HT1080 (cell line): ENCODE data around the gene C2CD4A. TPM values are rescaled to one million over a fixed set of nuclear protein-coding genes. Genes with fewer than 3 reads are reported as not detected.
A peak's percentile ranks its signal among the peaks of the same experiment; 100 is the strongest.

Source experiments
- DNase-seq: peaks from one replicate; pipeline ENCODE4 v3.0.0-alpha.2; 2015; ENCODE audit warnings: low read depth
- total RNA-seq: library from RNA; depleted of rRNA; stranded (reverse); fragments of >200 nt; shearing (Covaris generic); gene quantifications from 2 replicates; pipeline ENCODE4 v1.2.3, GENCODE V29; 2014

Gene C2CD4A
- total RNA-seq, 1 experiment from 2014 or later = not detected

DNA sequence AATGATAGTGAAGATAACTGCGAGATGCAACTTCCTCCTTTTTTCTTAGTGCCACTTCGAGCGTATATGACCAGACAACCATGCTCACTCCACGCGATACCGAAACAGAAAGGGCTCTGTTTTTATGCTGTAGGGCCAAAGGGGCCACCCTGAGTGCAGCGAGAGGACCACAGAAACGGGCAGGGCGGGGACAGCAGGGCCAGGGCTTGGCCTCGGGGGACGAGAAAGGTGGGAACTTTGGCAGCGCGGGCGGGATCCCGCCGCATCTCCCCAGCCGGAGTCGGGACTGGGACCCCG, 7.0 kb upstream of the C2CD4A start:
- peak; percentile 55 for DNase-seq

DNA sequence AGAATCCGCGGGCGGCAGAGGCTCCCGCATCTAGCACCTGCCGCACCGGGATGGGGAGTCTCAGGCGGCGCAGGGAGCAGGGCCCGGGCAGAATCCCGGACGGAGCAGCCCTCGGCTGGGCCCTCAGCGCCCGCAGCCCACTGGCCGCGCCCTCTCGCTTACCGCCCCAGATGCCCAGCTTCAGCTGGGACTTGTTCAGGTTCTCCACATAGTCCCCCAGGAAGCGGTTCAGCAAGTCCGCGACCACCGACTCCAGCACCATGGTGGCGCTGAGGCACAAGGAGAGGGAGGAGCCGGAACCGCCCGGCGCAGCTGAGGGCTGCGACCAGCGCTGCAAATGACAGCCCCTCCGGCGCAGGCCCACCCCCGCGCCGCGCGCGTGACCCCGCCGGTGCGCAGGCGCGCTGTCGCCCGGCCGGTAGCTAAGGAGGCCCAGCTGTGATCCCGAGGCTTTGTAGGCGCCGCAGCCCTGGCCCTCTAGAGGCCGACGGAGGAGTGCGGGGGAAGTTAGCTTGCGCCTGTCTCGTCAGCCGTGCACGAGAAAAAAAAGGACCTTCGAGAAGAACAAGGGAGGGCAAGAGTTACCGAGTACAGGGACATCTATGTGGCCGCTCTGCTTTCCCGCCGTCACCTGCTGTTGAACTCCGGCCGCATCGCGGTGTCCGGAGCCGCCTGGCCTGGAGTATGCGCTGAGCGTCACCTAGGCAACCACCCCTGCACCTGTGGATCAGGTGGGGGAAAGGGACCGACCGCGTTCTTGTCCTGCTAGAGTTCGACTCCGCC, 6.5 kb upstream of the C2CD4A start, which contains the start of gene VPS13C:
TSS of gene VPS13C (minus strand) at position 335 of the 783 bp plus-strand sequence. CDS start at position 262, 73 bp downstream.
- DNase-seq = peak; percentile 95

DNA sequence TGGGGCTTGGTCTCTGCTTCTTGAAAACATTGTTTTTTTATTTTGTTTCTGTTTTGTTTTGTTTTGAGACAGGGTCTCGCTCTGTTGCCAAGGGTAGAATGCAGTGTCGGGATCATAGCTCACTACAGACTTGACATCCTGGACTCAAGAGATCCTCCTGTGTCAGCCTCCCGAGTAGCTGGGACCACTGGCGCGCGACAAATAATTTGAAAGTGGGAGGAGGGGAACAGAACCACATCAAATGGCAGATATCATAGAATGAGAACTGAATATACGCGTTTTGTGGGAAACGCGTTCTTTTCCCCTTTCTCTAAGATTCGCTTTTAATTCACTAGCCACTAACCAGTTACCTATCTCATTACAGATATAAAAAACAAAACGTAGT, 5.9 kb upstream of the C2CD4A start:
- no peak for DNase-seq

DNA sequence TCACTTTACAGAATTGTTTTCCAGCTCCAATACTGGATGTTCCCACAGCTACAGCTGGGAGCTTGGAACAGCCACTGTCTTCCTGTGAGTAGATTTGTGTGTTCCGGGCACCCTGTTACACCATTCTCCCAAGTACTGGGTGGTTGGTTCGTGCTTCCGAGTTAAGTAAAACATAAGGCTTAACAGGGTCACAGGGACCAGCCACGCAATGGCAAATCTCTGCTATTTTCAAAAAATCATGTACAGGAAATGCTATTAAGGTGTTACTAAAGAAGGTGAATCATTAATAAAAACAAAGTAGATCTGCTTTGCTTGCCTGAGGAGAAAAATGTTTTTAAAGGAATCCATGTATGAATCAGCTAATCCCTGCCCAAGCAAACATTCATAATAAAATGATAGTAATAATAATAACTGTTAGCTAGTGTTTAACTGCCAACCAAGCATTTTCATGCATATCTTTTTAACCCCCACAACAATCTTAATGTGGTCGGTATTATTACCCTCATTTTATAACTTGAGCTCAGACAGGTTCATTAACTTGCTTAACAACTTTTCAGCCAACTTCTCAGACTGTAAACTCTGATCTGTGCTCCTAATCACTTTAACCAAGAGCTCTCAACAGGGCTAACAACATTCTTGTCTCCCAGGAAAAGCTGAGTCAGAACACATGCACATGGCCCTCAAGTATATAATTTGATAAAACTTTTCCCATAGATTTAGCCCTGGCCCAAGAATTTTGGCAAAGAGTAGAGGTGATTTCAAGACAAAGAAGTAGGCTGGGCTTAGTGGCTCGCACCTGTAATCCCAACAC, 2.7 kb upstream of the C2CD4A start:
- DNase-seq = no peak

DNA sequence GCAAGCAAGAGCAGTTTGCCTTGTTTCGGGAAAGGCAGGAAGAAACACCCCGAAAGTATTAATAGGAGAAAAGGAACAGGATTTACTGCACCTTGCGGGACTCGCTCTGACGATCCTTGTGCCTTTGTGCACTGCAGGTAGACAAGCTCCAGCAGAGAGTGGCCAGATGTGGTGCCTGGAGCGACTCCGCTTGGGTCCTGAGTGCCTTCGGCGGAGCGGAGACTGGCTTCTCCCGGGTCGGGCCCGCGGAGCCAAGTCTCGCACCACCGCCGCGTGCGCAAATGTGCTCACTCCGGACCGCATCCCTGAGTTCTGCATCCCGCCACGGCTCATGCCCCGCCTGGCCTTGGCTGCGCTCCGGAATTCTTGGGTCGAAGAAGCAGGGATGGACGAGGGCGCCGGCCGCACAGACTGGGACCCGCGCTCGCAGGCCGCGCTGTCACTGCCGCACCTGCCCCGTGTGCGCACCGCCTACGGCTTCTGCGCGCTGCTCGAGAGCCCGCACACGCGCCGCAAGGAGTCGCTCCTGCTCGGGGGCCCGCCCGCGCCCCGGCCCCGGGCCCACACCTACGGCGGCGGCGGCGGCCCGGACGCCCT, 769 bp downstream of the C2CD4A start:
- DNase-seq = no peak

DNA sequence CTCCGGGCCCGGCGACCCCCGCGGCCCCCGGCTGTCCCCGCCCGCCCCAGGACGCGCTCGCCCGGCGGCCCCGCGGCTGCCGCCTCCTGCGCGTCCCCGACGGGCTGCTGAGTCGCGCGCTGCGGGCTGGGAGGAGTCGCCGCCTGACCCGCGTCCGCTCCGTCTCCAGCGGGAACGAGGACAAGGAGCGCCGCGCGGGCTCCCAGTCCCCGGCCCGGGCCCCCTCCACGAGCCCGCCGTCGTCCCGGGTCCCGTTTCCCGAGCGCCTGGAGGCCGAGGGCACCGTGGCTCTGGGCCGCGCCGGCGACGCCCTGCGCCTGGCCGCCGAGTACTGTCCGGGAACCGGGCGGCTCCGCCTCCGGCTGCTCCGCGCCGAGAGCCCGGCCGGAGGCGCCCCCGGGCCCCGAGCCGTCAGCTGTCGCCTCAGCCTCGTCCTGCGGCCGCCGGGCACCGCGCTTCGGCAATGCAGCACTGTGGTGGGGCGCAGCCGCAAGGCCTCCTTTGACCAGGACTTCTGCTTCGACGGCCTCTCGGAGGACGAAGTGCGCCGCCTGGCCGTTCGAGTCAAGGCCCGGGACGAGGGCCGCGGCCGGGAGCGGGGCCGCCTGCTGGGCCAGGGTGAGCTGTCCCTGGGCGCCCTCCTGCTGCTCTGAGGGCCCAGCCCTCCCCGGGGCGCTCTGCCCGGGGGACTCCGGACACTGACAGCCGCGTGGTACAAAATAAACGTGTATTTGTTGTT, 1.5 kb downstream of the C2CD4A start:
- DNase-seq = no peak

DNA sequence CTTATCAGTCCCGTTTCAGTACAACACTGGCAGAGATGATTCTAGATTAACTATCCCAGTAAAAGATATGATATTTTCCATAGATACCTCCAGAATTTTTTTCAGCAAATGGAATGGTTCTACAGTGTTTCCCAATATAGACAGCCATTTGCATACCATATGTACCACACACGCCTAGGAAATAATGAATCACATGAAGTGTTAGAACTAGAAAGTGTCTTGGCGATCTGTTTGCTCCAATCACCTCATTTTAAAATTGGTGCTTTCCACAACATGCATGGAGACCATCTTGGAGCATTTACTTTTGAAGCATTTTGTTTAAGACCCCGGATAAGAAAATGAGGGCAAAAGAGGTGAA, 2.0 kb downstream of the C2CD4A start:
- DNase-seq = no peak

DNA sequence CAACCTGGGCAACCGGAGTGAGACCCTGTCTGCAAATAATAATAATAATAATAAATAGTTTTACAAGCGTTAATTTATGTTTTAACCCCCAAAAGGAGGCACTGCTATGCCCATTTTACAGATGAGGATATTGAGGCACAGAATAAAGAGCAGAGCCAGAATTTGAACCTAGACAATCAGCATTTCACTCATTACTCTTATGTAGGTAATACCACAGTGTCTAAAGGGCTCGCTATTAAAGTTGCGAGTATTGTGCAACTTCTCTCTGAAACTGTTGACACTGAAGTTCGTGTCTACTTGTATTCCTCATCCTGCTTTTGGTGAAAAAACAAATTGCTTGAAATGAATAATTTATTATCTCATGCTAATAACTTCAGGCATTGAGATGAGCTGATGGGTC, 2.8 kb downstream of the C2CD4A start:
- DNase-seq = no peak

DNA sequence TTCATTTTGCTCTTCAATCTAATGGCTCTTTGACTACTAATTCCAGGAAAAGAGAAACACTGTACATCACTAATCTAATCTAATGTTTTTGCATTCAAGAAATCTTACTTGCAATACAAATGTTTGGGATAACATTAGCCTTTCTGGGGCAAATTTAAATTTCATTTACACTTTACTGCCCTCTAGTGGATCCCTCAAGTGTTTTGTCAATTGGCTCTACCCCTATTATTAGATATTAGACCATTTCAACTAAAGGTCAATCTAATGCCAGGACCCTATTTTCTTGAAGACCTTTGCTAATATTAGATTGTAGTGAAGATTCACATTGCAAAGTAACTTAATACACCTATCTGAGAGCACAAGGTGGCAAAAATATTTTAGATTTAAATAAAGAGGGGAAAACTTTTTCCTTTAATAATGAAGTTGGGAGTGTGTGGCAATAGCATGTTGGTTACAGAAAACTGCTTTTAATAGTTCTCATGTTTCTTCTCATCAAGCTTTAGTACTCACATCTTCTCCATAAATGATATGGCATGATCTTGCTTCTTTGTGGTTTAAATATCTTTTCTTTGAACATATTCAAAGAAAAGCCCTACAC, 5.0 kb downstream of the C2CD4A start:
- DNase-seq = no peak

DNA sequence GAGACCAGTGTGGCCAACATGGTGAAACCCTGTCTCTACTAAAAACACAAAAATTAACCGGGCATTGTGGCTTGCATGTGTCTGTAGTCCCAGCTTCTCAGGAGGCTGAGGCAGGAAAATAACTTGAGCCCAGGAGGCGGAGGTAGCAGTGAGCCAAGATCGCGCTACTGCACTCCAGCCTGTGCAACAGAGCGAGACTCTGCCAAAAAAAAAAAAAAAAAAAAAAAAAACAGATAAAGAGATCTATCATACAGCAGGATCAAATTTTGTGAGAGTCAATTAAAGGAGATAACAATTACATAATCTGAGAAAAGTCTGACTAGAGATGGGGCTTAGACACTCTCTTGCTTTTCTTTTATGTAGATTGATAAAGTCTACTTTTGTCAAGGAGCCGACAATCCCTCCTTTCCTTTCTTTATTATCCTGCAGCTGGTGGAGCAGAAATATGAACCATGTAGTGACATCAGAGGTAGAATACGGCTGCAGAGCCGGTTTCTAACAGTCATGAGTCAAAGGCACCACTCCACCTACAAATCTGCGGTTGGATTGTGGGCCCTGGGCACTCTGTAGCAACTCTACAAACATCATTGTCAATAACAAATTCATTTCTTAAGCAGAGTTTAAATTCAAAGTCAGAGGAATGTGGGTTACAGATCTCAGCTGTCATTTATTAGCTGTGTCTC, 9.0 kb downstream of the C2CD4A start:
- peak; percentile 79 for DNase-seq

DNA sequence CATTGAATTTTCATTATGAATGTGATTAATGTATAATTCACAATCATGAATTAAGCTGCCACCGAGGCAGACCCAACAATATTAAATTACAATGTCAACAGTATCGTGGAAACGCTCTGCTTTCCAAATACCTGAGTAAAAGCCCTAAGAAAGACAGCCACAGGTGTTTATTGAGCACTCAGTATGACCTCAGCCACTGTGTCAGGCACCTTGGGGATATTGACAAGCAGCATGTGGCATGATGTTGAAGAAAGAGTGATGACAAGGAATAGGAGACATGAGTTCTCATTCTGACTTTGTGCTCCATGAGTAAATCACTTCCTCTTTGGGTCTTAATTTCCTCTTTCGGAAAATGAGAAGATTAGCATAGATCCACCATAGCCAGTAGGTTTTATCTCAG, 12.8 kb downstream of the C2CD4A start:
- DNase-seq = no peak

DNA sequence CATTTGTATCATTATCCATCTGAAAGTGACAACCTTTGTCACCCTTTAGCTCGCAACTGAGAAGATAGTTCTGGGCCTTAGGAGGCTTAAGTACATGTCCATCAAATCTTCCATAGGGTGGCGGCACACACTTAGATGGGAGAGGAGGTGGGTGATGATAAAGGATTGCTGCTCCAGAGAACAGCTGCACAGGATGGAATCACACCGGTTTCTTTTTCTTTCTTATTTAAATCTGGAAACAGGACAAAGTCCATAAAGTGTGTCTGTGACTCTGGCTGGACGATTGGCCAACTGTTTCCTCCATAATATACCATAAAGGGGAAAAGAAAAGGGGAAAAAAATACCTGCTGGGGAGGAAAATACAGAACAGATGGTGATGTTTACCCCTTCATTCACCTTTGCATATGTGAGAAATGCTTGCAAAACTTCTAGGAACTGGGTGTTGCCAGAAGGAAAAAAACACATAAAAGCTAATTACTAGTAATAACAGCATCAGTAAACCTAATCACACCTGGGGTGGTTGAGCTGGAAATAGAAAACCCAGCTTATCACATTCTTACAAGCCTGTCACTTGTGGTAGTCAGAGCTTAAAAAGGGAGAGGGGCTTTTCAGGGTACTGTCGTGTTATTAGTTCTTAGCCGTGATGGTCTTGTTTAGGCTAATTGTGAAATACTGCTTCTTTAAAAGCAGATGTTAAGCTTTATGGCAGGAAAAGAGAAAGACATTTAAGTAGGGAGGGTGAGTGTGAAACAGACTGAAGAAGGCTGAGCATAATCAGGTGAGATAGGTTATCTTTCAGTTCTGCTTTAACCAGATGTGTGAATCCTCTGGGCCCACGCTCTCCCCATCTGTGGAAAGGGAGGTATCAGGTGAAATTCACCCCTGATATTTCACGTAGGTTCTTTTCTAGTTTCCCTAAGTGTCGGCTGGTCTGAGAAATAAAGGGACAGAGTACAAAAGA, 16.7 kb downstream of the C2CD4A start:
- no peak for DNase-seq

DNA sequence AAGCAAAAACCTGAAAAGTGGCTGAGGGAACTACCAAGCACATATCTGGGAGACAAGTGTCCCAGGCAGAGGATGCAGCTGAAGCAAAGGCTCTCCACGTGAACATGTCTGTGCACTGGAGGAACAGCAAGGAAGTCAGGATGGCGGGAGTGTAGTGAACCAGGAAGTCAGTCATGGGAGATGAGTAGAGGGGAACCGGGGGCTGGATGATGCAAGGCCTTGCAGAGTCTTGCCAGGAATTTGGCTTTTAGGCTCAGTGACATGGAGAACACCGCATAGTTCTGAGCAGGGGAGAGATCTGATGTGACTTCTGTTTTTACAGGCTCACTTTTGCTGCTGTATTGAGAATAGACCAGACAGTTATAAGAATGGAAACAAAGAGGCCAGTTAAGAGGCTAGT, 19.0 kb downstream of the C2CD4A start:
- DNase-seq = no peak

DNA sequence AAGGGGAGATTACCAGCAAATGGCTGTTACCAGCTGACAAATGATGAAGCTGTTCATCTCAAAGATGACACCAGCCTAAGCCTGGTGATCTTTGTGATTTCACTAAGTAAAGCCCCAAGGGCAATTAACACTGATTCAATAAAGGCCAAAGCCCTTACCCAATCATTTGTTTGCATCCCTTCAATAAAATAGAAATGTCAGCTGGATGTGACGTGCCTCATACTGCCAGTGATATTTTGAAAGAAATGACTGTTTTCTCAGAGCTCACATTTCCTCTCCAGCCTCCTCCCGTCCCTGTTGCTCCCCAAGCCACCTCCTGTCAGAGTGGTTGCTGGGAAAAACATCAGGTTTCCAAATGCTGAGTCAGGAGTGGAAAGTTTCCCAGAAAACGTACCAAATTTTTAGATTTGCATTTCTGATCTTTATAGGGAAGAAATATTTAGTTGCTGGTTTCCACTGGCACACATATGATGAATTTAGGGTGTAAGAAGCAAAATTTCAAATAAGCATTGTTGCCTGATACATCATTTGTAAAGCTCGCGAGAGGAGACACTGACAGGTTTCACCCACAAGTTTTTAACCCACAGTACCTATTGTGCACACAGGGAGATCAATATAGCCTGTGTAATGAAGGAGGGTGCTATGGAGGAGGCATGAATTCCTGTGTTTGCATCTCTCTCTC, 21.0 kb downstream of the C2CD4A start:
- DNase-seq = no peak

DNA sequence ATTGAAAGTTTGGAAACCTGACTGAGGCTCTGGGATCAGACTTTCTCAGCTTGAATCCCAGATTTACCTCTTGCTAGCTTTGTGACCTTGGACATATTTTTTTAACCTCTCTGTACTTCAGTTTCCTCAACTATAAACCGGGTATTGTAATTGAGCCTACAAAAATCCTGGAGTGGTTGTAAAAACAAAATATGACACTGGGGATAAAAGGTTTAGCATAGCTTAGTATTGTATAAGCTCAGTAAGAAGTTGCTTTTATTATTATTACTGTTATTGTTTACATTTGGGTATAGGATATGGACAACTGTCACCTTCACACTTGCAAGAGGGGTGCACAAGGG, 21.5 kb downstream of the C2CD4A start:
- DNase-seq = no peak

DNA sequence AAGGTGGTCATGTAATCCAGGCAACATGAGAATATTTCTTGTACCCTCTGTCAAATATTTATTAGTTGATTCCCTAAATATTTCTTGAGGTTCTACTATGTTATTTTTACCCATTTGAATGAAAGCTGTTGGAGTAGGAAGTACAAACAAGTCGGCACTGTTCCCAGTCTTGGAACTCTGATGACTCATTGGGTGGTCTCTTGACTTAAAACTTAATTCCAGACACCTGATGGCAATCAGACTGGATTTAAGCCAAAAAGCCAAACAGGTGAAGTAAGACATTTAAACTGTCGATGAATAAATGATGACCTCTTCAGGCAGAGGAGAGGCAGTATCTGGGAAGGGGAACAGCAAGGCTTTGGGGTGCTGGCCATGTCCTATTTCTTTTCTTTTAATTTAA, 22.8 kb downstream of the C2CD4A start:
- peak; percentile 34 for DNase-seq

DNA sequence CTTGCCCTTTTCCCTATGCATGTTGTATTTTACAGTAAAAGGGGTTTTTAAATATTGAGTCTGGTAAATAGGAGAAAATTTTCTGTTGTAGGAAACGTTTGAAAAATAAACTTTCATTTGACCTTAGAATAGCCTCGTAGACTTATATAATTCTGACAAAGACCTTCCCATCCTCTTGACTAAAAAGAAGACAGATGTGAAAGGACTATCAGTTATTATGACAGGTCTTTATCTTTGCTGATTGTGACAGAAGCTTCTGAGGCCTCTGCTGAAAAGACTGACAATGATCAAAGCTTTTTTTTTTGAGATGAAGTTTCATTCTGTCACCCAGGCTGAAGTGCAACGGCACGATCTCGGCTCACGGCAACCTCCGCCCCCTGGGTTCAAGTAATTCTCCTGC, 24.2 kb downstream of the C2CD4A start:
- no peak for DNase-seq

DNA sequence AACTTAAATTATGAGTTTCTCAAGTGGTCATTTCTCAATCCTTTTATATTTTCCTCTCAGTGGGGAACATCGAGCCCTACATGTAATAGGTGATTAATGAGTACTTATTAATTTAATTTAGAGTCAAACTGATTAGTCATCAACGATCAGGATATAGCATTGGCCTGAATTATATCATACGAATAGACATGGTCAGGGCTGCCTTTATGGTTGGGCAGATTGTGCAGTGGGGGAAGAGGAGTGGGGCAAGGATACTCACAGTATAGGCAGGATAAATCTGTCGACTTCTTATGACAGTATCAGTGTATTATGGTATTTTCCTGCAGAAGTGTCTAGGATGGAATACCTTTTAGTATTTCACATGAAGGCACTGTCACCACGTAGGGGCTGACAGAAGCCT, 27.0 kb downstream of the C2CD4A start:
- DNase-seq = no peak

DNA sequence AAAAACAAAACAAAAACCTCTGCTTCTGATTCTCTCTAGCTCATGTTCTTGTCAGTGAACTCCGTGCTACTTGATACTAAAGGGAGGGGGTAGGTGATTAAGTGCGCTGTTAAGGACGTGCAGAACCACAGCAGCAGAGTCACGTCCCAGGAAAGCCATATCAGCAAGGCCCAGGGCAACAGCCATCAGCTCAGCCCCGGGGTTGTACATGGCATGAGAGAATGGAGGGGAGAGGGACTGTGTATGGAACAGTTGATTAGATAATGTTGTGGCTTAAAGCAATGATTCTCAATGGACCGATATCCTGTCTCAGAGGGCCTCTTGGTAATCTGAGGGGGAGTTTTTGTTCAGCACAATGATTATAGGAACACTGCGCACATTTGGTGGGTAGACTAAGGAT, 27.6 kb downstream of the C2CD4A start:
- DNase-seq = no peak
